Transverse colon (tissue), 4 donors: ENCODE results near the gene SAP30. TPM values are rescaled to one million over a fixed set of nuclear protein-coding genes. Genes with fewer than 3 reads are reported as not detected.

Source experiments
- DNase-seq: peaks from one replicate; pipeline ENCODE4 v3.0.0-alpha.2; 2019
- H3K27ac ChIP-seq, 4 donors: fragments of 200-600 bp; sonication (generic); 2 replicates each; pipeline ENCODE4 v1.5.1; 2016 to 2018; ENCODE audit warnings: inconsistent platforms in 4 of 4
- H3K27me3 ChIP-seq: fragments of 200-600 bp; sonication (generic); 2 replicates; pipeline ENCODE4 v1.5.1; 2017; ENCODE audit warnings: inconsistent platforms
- H3K36me3 ChIP-seq, 4 donors: fragments of 200-600 bp; sonication (generic); 2 replicates each; pipeline ENCODE4 v1.5.1; 2017 to 2019; ENCODE audit warnings: inconsistent platforms in 4 of 4
- H3K4me1 ChIP-seq, 4 donors: fragments of 200-600 bp; sonication (generic); 2 replicates each; pipeline ENCODE4 v1.5.1; 2017 to 2020; ENCODE audit warnings: inconsistent platforms in 4 of 4
- H3K4me3 ChIP-seq, 4 donors: fragments of 200-600 bp; sonication (generic); 1 replicate in 1 of 4; 2 replicates in 3 of 4; pipeline versions ENCODE4 v1.5.1 to v1.6.1; 2017 to 2019; ENCODE audit warnings: inconsistent platforms in 4 of 4
- H3K9me3 ChIP-seq, 2 donors: fragments of 200-600 bp; sonication (generic); 2 replicates each; pipeline ENCODE4 v1.5.1; 2017 to 2019; ENCODE audit warnings: inconsistent platforms in 2 of 2
- EP300 ChIP-seq: sonication (generic); formaldehyde crosslinking; IDR thresholded peaks from one replicate; pipeline ENCODE4 v1.6.1; 2017; ENCODE audit warnings: antibody characterized with exemption, low read depth
- POLR2A ChIP-seq: fragments of 450-650 bp; IDR thresholded peaks from one replicate; pipeline ENCODE4 v1.6.1; 2016; ENCODE audit warnings: antibody characterized with exemption, mild to moderate bottlenecking, moderate library complexity
- POLR2AphosphoS5 ChIP-seq, 3 donors: sonication (generic); formaldehyde crosslinking; IDR thresholded peaks; one replicate each; pipeline ENCODE4 v1.6.1; 2016; ENCODE audit warnings: antibody characterized with exemption in 3 of 3
- WGBS, 2 donors: methylation state at CpG; one replicate each; pipeline ENCODE4 v1.1.5; 2018; ENCODE audit warnings: low coverage in 1 of 2; 5-methylcytosine and 5-hydroxymethylcytosine counted together
- in situ Hi-C, 4 donors: fragments of 200-750 bp; cut with MboI; loops; one replicate each; pipeline versions ENCODE4 v1.15.0 to v1.15.1; 2017; ENCODE audit warnings: low sequenced_read_pairs in 3 of 4, low pct_ligation_motif_present in 1 of 4, low pct_unique_long_range_greater_than_20kb in 1 of 4
- intact Hi-C: fragments of 100-400 bp; cut with DNase I; formaldehyde crosslinking; loops from one replicate; pipeline ENCODE4 v1.15.1; 2023; ENCODE audit warnings: low total_unique reads
- total RNA-seq, 4 donors: library from RNA; depleted of rRNA; stranded (reverse); fragments of >200 nt; gene quantifications; one replicate each; pipeline ENCODE4 v1.1.0, GENCODE V29; 2016
- TF ChIP-seq, protein P1 (sequence below), 5 experiments: fragments of 200-600 bp in 3 of 5; fragments of 450-650 bp in 2 of 5; sonication (generic) in 3 of 5; IDR thresholded peaks; 1 replicate in 2 of 5; 2 replicates in 3 of 5; pipeline ENCODE4 v1.5.1; 2016 to 2017; ENCODE audit warnings: antibody characterized with exemption in 5 of 5, inconsistent platforms in 3 of 5, mild to moderate bottlenecking in 2 of 5, moderate library complexity in 1 of 5

The SAP30 gene
- total RNA-seq, 4 donors from 2014 or later: 3.8 to 15.3 (median 14.7) TPM

DNA sequence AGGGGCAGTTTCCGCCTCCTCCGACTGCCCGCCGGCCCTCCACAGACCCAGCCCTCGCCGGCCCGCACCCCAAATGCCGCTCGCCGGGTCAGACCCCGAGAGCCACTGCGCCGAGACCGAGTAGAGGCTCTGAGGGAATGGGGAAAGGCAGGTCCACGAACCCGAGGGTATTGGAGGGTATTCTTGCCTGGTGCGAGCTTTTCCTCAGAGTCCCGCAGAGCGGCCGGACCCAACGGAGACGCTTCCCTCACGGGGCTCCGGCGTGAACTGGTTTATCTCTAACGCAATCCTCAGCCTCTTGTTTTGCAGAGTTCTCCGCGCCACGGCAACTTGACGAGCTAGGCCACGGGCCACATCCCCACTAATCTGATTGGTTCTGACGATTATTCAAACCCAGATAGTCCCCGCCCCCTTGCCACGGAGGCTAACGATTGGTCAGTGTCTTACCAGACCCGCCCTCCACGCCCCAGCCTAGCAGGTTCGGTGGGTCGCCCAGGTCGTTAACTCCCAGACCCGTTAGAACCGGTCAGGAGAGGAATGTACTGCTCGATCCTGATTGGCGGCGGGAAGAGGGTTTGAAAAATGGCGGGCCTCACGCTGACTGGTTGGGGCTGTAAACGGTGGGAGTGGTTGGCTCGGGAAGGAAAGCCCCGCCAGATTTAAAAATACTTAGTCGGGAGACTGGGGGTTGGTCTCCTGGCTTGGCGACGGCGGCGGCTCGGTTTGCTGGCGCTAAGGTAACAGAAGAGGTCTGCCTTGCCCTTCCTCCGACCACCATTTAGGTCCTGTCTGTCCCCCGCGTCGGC, 36.5 kb upstream of the SAP30 start, which contains the start of gene HMGB2:
Gene HMGB2, minus strand, starts transcription at position 274 of the 806 bp plus-strand sequence. CDS start 709 bp downstream, outside the sequence.
- in situ Hi-C loops (no loop called here), intact Hi-C loops (loop anchor here (5.0 kb wide), 2 partner anchors 38 to 83 kb away; partner anchors contain the start of gene SAP30)
- peaks cover 3 to 32% (median 19%) of the 10 kb centered on the region in 4 donors for H3K4me1 ChIP-seq
- no peaks in the 10 kb centered on the region for H3K27me3 ChIP-seq
- peaks cover 0 to 7% (median 2%) of the 10 kb centered on the region in 4 donors for H3K36me3 ChIP-seq
- no peaks in the 10 kb centered on the region for H3K9me3 ChIP-seq
- WGBS, 2 donors: 0% methylated on average over 58 of the region's 61 CpGs; no CpG with 5 or more reads in 1 of the 2 donors
- no peak for TF ChIP-seq EP300
- TF ChIP-seq POLR2A: peak; percentile 99
- TF ChIP-seq, protein P1, sequence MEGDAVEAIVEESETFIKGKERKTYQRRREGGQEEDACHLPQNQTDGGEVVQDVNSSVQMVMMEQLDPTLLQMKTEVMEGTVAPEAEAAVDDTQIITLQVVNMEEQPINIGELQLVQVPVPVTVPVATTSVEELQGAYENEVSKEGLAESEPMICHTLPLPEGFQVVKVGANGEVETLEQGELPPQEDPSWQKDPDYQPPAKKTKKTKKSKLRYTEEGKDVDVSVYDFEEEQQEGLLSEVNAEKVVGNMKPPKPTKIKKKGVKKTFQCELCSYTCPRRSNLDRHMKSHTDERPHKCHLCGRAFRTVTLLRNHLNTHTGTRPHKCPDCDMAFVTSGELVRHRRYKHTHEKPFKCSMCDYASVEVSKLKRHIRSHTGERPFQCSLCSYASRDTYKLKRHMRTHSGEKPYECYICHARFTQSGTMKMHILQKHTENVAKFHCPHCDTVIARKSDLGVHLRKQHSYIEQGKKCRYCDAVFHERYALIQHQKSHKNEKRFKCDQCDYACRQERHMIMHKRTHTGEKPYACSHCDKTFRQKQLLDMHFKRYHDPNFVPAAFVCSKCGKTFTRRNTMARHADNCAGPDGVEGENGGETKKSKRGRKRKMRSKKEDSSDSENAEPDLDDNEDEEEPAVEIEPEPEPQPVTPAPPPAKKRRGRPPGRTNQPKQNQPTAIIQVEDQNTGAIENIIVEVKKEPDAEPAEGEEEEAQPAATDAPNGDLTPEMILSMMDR (IDR thresholded peaks at IDR 0.05): no peak
- peak; percentile 98 to 99 (median 99) for TF ChIP-seq POLR2AphosphoS5 (IDR thresholded peaks at IDR 0.05)
- peak within 1 kb of the TSS; percentile 97 to 99 (median 98) for H3K27ac ChIP-seq
- H3K4me3 ChIP-seq: peak within 1 kb of the TSS; percentile 62 to 97 (median 86)
- peak; percentile 100 for DNase-seq

DNA sequence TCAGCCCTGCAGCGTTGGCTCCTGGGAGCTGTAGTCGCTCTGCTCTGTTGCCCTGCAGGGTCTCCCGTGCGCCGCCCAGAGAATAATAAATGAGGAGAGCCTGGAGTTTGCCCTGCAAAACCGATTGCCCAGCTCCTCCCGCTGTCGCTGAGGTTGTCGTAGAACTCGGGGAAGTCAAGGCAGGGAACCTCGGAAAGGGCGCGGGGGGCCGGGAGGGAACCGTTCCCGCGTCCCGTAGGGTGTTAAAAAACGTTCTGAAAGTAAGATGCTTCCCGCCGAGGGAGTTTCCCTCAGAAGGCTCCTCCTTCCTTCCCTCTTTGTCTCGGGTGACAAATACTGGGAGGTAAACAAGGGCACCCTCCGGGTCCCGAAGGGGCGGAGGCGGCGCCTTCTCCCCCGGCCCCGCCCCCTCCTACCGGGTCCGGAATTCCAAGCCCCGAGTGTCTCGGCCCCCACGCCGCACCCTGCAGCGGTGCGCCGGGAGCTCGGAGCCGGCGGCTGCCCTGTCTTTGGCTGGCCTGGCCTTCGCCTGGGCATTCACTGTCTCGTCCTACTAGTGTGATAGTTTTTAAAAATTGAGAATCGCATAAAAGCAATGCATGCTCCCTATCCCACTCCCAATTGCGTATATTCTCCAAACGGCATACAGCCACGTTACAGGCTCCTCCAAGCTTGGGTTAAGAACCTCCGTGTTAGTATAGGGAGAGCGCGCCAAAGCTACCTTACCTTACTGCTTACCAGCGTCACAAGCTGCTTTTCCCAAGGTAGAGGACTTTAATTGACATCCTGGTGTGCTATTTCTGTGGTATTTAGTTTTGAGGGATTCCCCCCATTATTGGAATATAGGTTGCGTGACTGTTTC, 35.6 kb upstream of the SAP30 start:
- Histone ChIP-seq H3K27ac (peak overlapping the region; percentile 97 to 99 (median 98)), H3K36me3 (peaks cover 0 to 5% (median under 1%) of the 10 kb centered on the region in 4 donors), H3K9me3 (no peaks in the 10 kb centered on the region), H3K27me3 (no peaks in the 10 kb centered on the region), H3K4me3 (peak overlapping the region; percentile 55 to 97 (median 78)), H3K4me1 (peaks cover 3 to 32% (median 19%) of the 10 kb centered on the region in 4 donors)
- DNase-seq: peak; percentile 75
- TF ChIP-seq POLR2A (peak; percentile 63), EP300 (no peak), POLR2AphosphoS5 (IDR thresholded peaks at IDR 0.05) (peak in 2 of 3 donors; percentile 69 to 72)
- TF ChIP-seq, protein P1 (IDR thresholded peaks at IDR 0.05): no peak
- in situ Hi-C loops: no loop called here
- 3 to 57% methylated on average over 1 to 51 of the region's 52 CpGs for WGBS, 2 donors
- intact Hi-C loops: loop anchor here (5.0 kb wide), 2 partner anchors 37 to 82 kb away; partner anchors contain the start of gene SAP30

DNA sequence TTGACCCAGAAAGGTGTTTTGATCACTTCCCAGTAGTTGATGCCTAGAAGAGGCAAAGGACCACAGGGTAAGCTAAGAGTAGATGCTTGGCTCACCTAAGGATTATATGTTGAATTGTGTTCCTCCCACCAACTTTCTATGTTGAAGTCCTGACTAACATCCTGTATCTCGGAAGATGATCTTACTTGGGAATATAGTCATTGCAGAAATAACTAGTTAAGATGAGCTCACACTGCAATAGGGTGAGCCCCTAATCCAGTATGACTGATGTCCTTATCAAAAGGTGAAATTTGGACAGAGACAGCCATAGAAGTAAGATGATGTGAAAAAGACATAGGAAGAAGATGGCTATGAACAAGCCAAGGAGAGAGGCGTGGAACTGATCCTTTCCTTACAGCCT, 33.3 kb upstream of the SAP30 start:
- WGBS, 2 donors: 97 to 99% methylated on average over 2 of the region's 2 CpGs
- intact Hi-C loops: no loop called here
- Histone ChIP-seq H3K27me3 (no peaks in the 10 kb centered on the region), H3K36me3 (no peaks in the 10 kb centered on the region), H3K9me3 (no peaks in the 10 kb centered on the region), H3K4me3 (no peak overlapping the region), H3K4me1 (peaks cover 3 to 15% (median 11%) of the 10 kb centered on the region in 4 donors), H3K27ac (no peak overlapping the region)
- TF ChIP-seq EP300 (no peak), POLR2AphosphoS5 (IDR thresholded peaks at IDR 0.05) (no peak)
- DNase-seq: no peak
- in situ Hi-C loops: no loop called here

DNA sequence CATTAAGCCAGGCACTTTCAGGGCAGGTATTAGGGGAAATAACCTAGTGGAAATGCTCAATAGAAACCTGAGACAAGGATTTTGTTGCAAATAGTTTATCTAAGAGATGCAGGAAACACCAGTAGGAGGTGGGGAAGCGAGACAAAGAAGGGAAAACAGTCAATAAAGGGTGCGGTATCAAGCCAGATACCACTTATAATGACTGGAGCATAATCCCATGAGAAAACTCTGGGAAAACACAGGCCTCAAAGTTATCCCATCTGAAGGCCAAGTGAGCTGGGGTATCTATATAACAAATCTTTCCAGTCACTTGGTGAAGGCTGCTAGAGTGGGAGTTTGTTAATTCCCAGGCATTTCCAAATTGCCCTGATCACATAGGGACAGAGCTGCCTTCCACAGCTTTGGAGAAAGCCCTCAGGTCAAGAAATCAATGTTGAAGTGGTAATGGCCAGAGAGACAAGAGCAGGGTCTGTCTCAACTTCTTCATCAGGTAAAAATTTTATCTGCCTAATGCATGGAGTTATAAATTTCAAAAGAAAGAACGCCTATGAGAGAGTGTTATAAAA, 26.8 kb upstream of the SAP30 start:
- Histone ChIP-seq H3K4me3 (no peak overlapping the region), H3K4me1 (no peaks in the 10 kb centered on the region), H3K36me3 (no peaks in the 10 kb centered on the region), H3K27ac (no peak overlapping the region), H3K27me3 (no peaks in the 10 kb centered on the region), H3K9me3 (no peaks in the 10 kb centered on the region)
- TF ChIP-seq EP300 (no peak), POLR2A (no peak), POLR2AphosphoS5 (IDR thresholded peaks at IDR 0.05) (no peak)
- TF ChIP-seq, protein P1 (IDR thresholded peaks at IDR 0.05): no peak
- intact Hi-C loops: no loop called here
- no peak for DNase-seq
- 65 to 92% methylated on average over 2 to 3 of the region's 3 CpGs for WGBS, 2 donors
- in situ Hi-C loops: no loop called here
